ENCODE results near the gene MAGEB1. TPM values are rescaled to one million over a fixed set of nuclear protein-coding genes. Genes with fewer than 3 reads are reported as not detected.

Gene MAGEB1
- total RNA-seq, 1 experiment from 2014 or later, result not detected

Other genes with a start within 250 kb of the MAGEB1 start
- gene MAGEB2, start 31.6 kb upstream of the MAGEB1 start, total RNA-seq (2014; rRNA removed; shearing (Covaris generic); ENCODE audit: low replicate concordance), result not detected in 2 replicates
- gene MAGEB3, start 16.5 kb upstream of the MAGEB1 start, total RNA-seq (2014; rRNA removed; shearing (Covaris generic); ENCODE audit: low replicate concordance), result not detected in 2 replicates
- not detected in 2 replicates for gene MAGEB4, start 5.1 kb upstream of the MAGEB1 start, total RNA-seq (2014; rRNA removed; shearing (Covaris generic); ENCODE audit: low replicate concordance)
- gene NR0B1, start 62.2 kb downstream of the MAGEB1 start, total RNA-seq (2014; rRNA removed; shearing (Covaris generic); ENCODE audit: low replicate concordance), result not detected in 2 replicates